Measurements from ENCODE around the gene UMAD1.

- TF ChIP-seq POLR2A (IDR thresholded peaks at IDR 0.05; ENCODE audit: low read depth, low read length) (no peak), TAF1 (IDR thresholded peaks at IDR 0.05; ENCODE audit: borderline replicate concordance, low read depth, low read length) (no peak), POLR2AphosphoS5 (IDR thresholded peaks at IDR 0.05; ENCODE audit: low read depth, low read length) (no peak)
Measured at GRCh38 chr7:7785344-7785973, 144.9 kb downstream of the UMAD1 start.
